GM23338 (cell line): Measurements from ENCODE around the gene GSN. TPM values are rescaled to one million over a fixed set of nuclear protein-coding genes. Genes with fewer than 3 reads are reported as not detected.
A peak's percentile ranks its signal among the peaks of the same experiment; 100 is the strongest.

ENCODE experiments used
- ATAC-seq: fragments of 200-7000 bp; cut with Tn5 transposase; 3 replicates; pipeline ENCODE4 v1.9.1; 2020
- DNase-seq: peaks from one replicate; pipeline ENCODE4 v3.0.0-alpha.2; 2015; ENCODE audit warnings: low spot score
- H2AFZ ChIP-seq: fragments of 200-600 bp; sonication (generic); 2 replicates; pipeline ENCODE4 v1.8.0; 2016; ENCODE audit warnings: antibody characterized with exemption, mild to moderate bottlenecking, moderate library complexity
- H3F3A ChIP-seq: fragments of 200-600 bp; sonication (generic); replicated peaks from 2 replicates; pipeline ENCODE4 v1.8.0; 2017; ENCODE audit warnings: antibody characterized with exemption, mixed run types, low read depth
- H3K27ac ChIP-seq: fragments of 200-600 bp; sonication (generic); 2 replicates; pipeline ENCODE4 v1.6.1; 2016; ENCODE audit warnings: low read depth
- H3K27me3 ChIP-seq: fragments of 200-600 bp; sonication (generic); 2 replicates; pipeline ENCODE4 v1.8.0; 2016; ENCODE audit warnings: mild to moderate bottlenecking, mixed run types, moderate library complexity; ENCODE audit not compliant: insufficient read depth
- H3K36me3 ChIP-seq: fragments of 200-600 bp; sonication (generic); 2 replicates; pipeline ENCODE4 v1.8.0; 2016; ENCODE audit warnings: mild to moderate bottlenecking; ENCODE audit not compliant: insufficient read depth
- H3K4me1 ChIP-seq: fragments of 200-600 bp; sonication (generic); 2 replicates; pipeline ENCODE4 v1.8.0; 2016; ENCODE audit warnings: mild to moderate bottlenecking, moderate library complexity; ENCODE audit not compliant: insufficient read depth
- H3K4me2 ChIP-seq: fragments of 200-600 bp; sonication (generic); 2 replicates; pipeline ENCODE4 v1.7.1; 2017; ENCODE audit warnings: mixed run types
- H3K4me3 ChIP-seq: fragments of 200-600 bp; sonication (generic); 2 replicates; pipeline ENCODE4 v1.6.1; 2016; ENCODE audit warnings: mixed run types
- H3K79me2 ChIP-seq: fragments of 200-600 bp; sonication (generic); replicated peaks from 2 replicates; pipeline ENCODE4 v1.8.0; 2017; ENCODE audit warnings: mild to moderate bottlenecking; ENCODE audit not compliant: insufficient read depth
- H3K9me2 ChIP-seq: fragments of 200-600 bp; sonication (generic); 2 replicates; pipeline ENCODE4 v1.8.0; 2017; ENCODE audit not compliant: insufficient read depth
- H4K20me1 ChIP-seq: fragments of 200-600 bp; sonication (generic); replicated peaks from 2 replicates; pipeline ENCODE4 v1.8.0; 2017; ENCODE audit warnings: mild to moderate bottlenecking; ENCODE audit not compliant: insufficient read depth
- H3K27ac Mint-ChIP-seq: 2 replicates; pipeline ENCODE4 v1.8.0; 2020; ENCODE audit warnings: inconsistent platforms, mild to moderate bottlenecking, moderate library complexity, mixed read lengths
- H3K27me3 Mint-ChIP-seq: 3 replicates; pipeline ENCODE4 v1.8.0; 2022; ENCODE audit warnings: low read depth, mild to moderate bottlenecking, moderate library complexity, mixed read lengths, inconsistent platforms; ENCODE audit not compliant: insufficient read depth, poor library complexity
- H3K36me3 Mint-ChIP-seq: 3 replicates; pipeline ENCODE4 v1.8.0; 2021; ENCODE audit warnings: low read depth, mild to moderate bottlenecking, inconsistent platforms, moderate library complexity, mixed read lengths
- H3K4me1 Mint-ChIP-seq: 3 replicates; pipeline ENCODE4 v1.8.0; 2020; ENCODE audit warnings: mild to moderate bottlenecking, inconsistent platforms, mixed read lengths
- H3K4me3 Mint-ChIP-seq: 3 replicates; pipeline ENCODE4 v1.8.0; 2021; ENCODE audit warnings: moderate library complexity, mild to moderate bottlenecking, inconsistent platforms, mixed read lengths
- H3K9me3 Mint-ChIP-seq: 3 replicates; pipeline ENCODE4 v1.8.0; 2020; ENCODE audit warnings: moderate library complexity, mild to moderate bottlenecking, inconsistent platforms, mixed read lengths
- CREB1 ChIP-seq: fragments of 250-450 bp; sonication (Bioruptor Pico); IDR thresholded peaks from 2 replicates; pipeline ENCODE4 v1.5.0; 2020; ENCODE audit warnings: low read depth, mild to moderate bottlenecking, moderate library complexity
- EZH2 ChIP-seq: fragments of 200-600 bp; sonication (generic); IDR thresholded peaks from one replicate; pipeline ENCODE4 v1.8.0; 2017; ENCODE audit warnings: antibody characterized with exemption, mild to moderate bottlenecking, low read depth; ENCODE audit not compliant: unreplicated experiment
- EZH2phosphoT487 ChIP-seq: fragments of 200-600 bp; sonication (generic); IDR thresholded peaks from one replicate; pipeline ENCODE4 v1.8.1; 2018; ENCODE audit warnings: antibody characterized with exemption; ENCODE audit not compliant: unreplicated experiment
- JUNB ChIP-seq: IDR thresholded peaks from one replicate; pipeline ENCODE4 v1.6.1; 2016; ENCODE audit warnings: antibody characterized with exemption; ENCODE audit not compliant: unreplicated experiment
- NANOG ChIP-seq: IDR thresholded peaks from 2 replicates; pipeline ENCODE4 v1.6.1; 2016; ENCODE audit warnings: antibody characterized with exemption, borderline replicate concordance
- POLR2AphosphoS5 ChIP-seq: IDR thresholded peaks from 2 replicates; pipeline ENCODE4 v1.6.1; 2016; ENCODE audit warnings: antibody characterized with exemption, low read depth
- REST ChIP-seq: IDR thresholded peaks from one replicate; pipeline ENCODE4 v1.6.1; 2018; ENCODE audit warnings: antibody characterized with exemption; ENCODE audit not compliant: unreplicated experiment
- STAT1 ChIP-seq: IDR thresholded peaks from one replicate; pipeline ENCODE4 v1.6.1; 2016; ENCODE audit warnings: antibody characterized with exemption; ENCODE audit not compliant: unreplicated experiment
- ZNF114 ChIP-seq: fragments of 250-450 bp; sonication (Bioruptor Pico); IDR thresholded peaks from 2 replicates; pipeline ENCODE4 v1.5.0; 2020; ENCODE audit warnings: mild to moderate bottlenecking, moderate library complexity
- ZNF331 ChIP-seq: fragments of 250-450 bp; sonication (Bioruptor Pico); IDR thresholded peaks from 2 replicates; pipeline ENCODE4 v1.5.0; 2020; ENCODE audit warnings: low read depth, mild to moderate bottlenecking, moderate library complexity
- polyA plus RNA-seq: library from polyadenylated mRNA; unstranded; fragments of >200 nt; fragmentation: Nextera tagmentation; extraction: Ambion mirVana; gene quantifications from 2 replicates; pipeline ENCODE4 v1.2.1, GENCODE V29; 2016
- total RNA-seq: library from RNA; depleted of rRNA; stranded (reverse); fragments of >200 nt; shearing (Covaris generic); gene quantifications from 2 replicates; pipeline ENCODE4 v1.2.3, GENCODE V29; 2014
- TF ChIP-seq, protein P1 (sequence below): IDR thresholded peaks from 2 replicates; pipeline ENCODE4 v1.6.1; 2016; ENCODE audit warnings: antibody characterized with exemption
- TF ChIP-seq, protein P2 (sequence below), 2 experiments: fragments of 200-600 bp in 1 of 2; sonication (generic) in 1 of 2; conservative IDR thresholded peaks; 2 replicates each; pipeline versions ENCODE4 v1.5.1 to v1.6.1; 2016 to 2017; ENCODE audit warnings: antibody characterized with exemption in 2 of 2, low read depth in 2 of 2, mild to moderate bottlenecking in 2 of 2, moderate library complexity in 1 of 2

GSN gene
- total and polyA plus RNA-seq, 2 experiments from 2014 or later, result 30.2 to 85.7 TPM

DNA sequence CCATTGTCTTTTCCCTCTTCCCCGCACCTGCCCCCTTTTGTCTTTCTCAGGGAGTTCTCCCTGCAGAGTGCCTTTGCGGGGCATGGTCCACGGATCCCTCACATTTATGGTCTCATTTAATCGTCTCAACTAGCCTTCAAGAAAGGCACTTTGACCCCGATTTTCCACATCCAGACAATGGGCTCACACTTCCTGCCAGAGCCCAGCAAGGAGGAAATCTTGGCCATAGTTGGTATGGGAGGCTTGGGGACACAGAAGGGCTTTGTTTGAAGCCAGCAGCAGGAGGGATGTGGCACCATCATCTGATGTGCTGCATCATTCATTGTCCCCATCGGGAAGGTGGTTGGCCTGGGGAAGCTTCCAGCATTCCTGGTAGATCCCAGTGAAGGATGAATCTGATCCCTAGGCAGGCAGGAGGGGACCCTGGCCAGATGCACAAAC is 24.9 kb downstream of the GSN start:
- peak; percentile 10; the same call in 1 of the 3 replicates for ATAC-seq
- no peak overlapping the region for H3K4me3 Mint-ChIP-seq
- H3K4me3 ChIP-seq, result no peak overlapping the region
- peaks cover 3% of the 10 kb centered on the region; the same call in 1 of the 2 replicates for H4K20me1 ChIP-seq
- DNase-seq, result no peak
- H3K9me2 ChIP-seq, result no peaks in the 10 kb centered on the region
- peaks cover 18% of the 10 kb centered on the region for H3K27me3 ChIP-seq
- no peaks in the 10 kb centered on the region; the same call in 2 of the 3 replicates for H3K9me3 Mint-ChIP-seq
- peaks cover 18% of the 10 kb centered on the region for H3K27me3 Mint-ChIP-seq
- peaks cover 20% of the 10 kb centered on the region for H3K4me1 ChIP-seq
- no peak overlapping the region for H3K27ac Mint-ChIP-seq
- no peak overlapping the region for H2AFZ ChIP-seq
- H3F3A ChIP-seq, result peaks cover 2% of the 10 kb centered on the region; the same call in 1 of the 2 replicates
- TF ChIP-seq POLR2AphosphoS5 (no peak), REST (no peak), EZH2phosphoT487 (no peak), CREB1 (CRISPR knock-in tag) (no peak), ZNF114 (CRISPR knock-in tag) (no peak), STAT1 (no peak), NANOG (no peak)
- H3K4me2 ChIP-seq, result no peak overlapping the region
- peaks cover 3% of the 10 kb centered on the region; the same call in 1 of the 3 replicates for H3K36me3 Mint-ChIP-seq
- H3K27ac ChIP-seq, result no peak overlapping the region
- H3K4me1 Mint-ChIP-seq, result peaks cover 35% of the 10 kb centered on the region
- H3K36me3 ChIP-seq, result no peaks in the 10 kb centered on the region
- H3K79me2 ChIP-seq, result no peaks in the 10 kb centered on the region

DNA sequence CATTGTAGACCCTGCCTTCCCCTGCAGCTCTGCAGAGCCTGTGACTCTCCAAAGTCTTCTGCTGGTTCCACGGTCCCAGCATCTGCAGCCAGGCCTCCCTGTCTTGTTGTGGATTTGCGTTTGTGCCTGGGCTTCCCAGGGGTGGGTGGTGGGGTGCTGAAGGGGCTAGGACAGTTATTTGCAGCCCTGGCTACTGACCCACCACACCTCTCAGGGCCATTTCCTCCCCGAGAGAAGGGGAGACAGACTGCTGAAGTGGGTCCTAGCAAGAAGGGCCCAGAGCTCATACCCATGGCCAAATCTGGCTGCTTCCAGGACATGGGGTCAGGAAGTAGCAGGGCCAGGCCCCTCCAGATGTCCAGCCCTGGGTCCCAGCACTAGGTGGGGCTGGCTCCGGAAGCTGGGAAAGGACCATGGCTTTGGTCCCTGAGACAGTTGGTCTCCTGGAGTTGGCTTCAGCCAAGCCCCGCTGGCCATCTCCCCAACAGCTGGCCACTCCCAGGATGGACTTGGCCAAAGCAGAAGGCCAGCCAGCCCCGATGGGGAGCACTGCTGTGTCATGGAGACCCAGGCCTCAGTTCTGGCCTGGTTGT is 26.3 kb downstream of the GSN start:
- peaks cover 18% of the 10 kb centered on the region for H3K4me1 ChIP-seq
- 0 out of 2 replicates have a peak, but pooled peaks cover 6% of the 10 kb centered on the region for H3F3A ChIP-seq
- Mint-ChIP-seq H3K27ac (no peak overlapping the region), H3K4me1 (peaks cover 32% of the 10 kb centered on the region), H3K4me3 (no peak overlapping the region), H3K9me3 (no peaks in the 10 kb centered on the region), H3K27me3 (peaks cover 6% of the 10 kb centered on the region), H3K36me3 (peaks cover 3% of the 10 kb centered on the region; the same call in 1 of the 3 replicates)
- TF ChIP-seq POLR2AphosphoS5 (no peak), EZH2 (no peak), ZNF114 (CRISPR knock-in tag) (no peak), NANOG (no peak), ZNF331 (CRISPR knock-in tag) (no peak), JUNB (no peak)
- TF ChIP-seq, protein P1, sequence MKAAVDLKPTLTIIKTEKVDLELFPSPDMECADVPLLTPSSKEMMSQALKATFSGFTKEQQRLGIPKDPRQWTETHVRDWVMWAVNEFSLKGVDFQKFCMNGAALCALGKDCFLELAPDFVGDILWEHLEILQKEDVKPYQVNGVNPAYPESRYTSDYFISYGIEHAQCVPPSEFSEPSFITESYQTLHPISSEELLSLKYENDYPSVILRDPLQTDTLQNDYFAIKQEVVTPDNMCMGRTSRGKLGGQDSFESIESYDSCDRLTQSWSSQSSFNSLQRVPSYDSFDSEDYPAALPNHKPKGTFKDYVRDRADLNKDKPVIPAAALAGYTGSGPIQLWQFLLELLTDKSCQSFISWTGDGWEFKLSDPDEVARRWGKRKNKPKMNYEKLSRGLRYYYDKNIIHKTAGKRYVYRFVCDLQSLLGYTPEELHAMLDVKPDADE, result no peak
- TF ChIP-seq, protein P2, sequence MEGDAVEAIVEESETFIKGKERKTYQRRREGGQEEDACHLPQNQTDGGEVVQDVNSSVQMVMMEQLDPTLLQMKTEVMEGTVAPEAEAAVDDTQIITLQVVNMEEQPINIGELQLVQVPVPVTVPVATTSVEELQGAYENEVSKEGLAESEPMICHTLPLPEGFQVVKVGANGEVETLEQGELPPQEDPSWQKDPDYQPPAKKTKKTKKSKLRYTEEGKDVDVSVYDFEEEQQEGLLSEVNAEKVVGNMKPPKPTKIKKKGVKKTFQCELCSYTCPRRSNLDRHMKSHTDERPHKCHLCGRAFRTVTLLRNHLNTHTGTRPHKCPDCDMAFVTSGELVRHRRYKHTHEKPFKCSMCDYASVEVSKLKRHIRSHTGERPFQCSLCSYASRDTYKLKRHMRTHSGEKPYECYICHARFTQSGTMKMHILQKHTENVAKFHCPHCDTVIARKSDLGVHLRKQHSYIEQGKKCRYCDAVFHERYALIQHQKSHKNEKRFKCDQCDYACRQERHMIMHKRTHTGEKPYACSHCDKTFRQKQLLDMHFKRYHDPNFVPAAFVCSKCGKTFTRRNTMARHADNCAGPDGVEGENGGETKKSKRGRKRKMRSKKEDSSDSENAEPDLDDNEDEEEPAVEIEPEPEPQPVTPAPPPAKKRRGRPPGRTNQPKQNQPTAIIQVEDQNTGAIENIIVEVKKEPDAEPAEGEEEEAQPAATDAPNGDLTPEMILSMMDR (conservative IDR thresholded peaks at IDR 0.05; ENCODE audit: low read depth in 2 of 2), result no peak
- no peaks in the 10 kb centered on the region for H3K9me2 ChIP-seq
- no peak overlapping the region for H3K27ac ChIP-seq
- no peaks in the 10 kb centered on the region for H3K79me2 ChIP-seq
- H3K36me3 ChIP-seq, result no peaks in the 10 kb centered on the region
- peaks cover 8% of the 10 kb centered on the region; the same call in 1 of the 2 replicates for H3K27me3 ChIP-seq
- no peak overlapping the region for H2AFZ ChIP-seq
- DNase-seq (no peak), ATAC-seq (no peak)
- no peak overlapping the region for H3K4me2 ChIP-seq
- no peaks in the 10 kb centered on the region; the same call in 1 of the 2 replicates for H4K20me1 ChIP-seq
- H3K4me3 ChIP-seq, result no peak overlapping the region
